SH-SY5Y (cell line): ENCODE measurements around the gene PDGFD.

Source experiments
- GATA2 ChIP-seq: IDR thresholded peaks from 2 replicates; pipeline ENCODE4 v1.6.1; 2011; ENCODE audit warnings: mild to moderate bottlenecking, low read depth, low read length
- GATA3 ChIP-seq: IDR thresholded peaks from 2 replicates; pipeline ENCODE4 v1.6.1; 2011; ENCODE audit warnings: low read depth, mild to moderate bottlenecking, low read length, moderate library complexity

DNA sequence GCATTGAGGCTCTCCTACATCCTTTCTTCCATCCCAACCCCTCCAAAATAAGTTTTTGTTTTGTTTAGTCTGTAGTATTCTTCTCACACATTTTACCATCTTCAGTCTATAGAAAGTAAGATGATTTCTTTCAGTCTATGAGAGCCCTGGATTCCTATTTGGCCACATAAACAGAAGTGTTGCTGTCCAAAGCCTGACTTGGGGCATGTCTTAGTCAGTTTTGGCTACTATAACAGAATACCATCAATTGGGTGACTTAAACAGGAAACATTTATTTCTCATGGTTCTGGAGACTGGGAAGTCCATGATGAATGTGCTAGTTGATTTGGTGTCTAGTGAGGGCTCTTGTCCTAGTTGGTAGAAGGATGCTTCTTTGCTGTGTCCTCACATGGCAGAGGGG is 274.3 kb downstream of the PDGFD start:
- TF ChIP-seq GATA3: no peak
- no peak for TF ChIP-seq GATA2
